ENCODE results near the gene NUP42. TPM values are rescaled to one million over a fixed set of nuclear protein-coding genes. Genes with fewer than 3 reads are reported as not detected.
A peak's percentile ranks its signal among the peaks of the same experiment; 100 is the strongest.

The NUP42 gene
- total and polyA plus RNA-seq, 8 donors, result 23.3 to 82.4 (median 62.7) TPM

- intact Hi-C loops (cut with DNase I), result no loop called here
- H3K36me3 ChIP-seq, result peaks cover 0 to 18% of the 10 kb centered on the region in 2 donors
- TF ChIP-seq CTCF (IDR thresholded peaks at IDR 0.05), result no peak
- H3K4me1 ChIP-seq, result peaks cover 0 to 28% of the 10 kb centered on the region in 2 donors
- peak; percentile 79 for ATAC-seq
- H3K27ac ChIP-seq, result peak overlapping the region; percentile 55 to 57
- peaks cover 0 to 22% of the 10 kb centered on the region in 2 donors for H3K27me3 ChIP-seq
- no peaks in the 10 kb centered on the region for H3K9me3 ChIP-seq
- peak in 3 of 4 donors; percentile 21 to 85 (median 27) for DNase-seq
- peak overlapping the region; percentile 24 for H3K4me3 ChIP-seq
Observed at GRCh38 chr7:23205909-23206767, 24.3 kb downstream of the NUP42 start.

- H3K27ac ChIP-seq, result peak overlapping the region in 1 of 2 donors; percentile 55
- H3K4me3 ChIP-seq, result no peak overlapping the region
- no peaks in the 10 kb centered on the region for H3K9me3 ChIP-seq
- peaks cover 0 to 9% of the 10 kb centered on the region in 2 donors for H3K36me3 ChIP-seq
- ATAC-seq, result no peak
- intact Hi-C loops (cut with DNase I), result no loop called here
- peaks cover 0 to 22% of the 10 kb centered on the region in 2 donors for H3K27me3 ChIP-seq
- DNase-seq, result no peak
- peaks cover 0 to 28% of the 10 kb centered on the region in 2 donors for H3K4me1 ChIP-seq
- TF ChIP-seq CTCF (IDR thresholded peaks at IDR 0.05), result no peak
Observed at GRCh38 chr7:23207021-23207420, 25.2 kb downstream of the NUP42 start.

GRCh38 chr7:23207884-23208283, 26.0 kb downstream of the NUP42 start:
- no peak for TF ChIP-seq CTCF (IDR thresholded peaks at IDR 0.05)
- Histone ChIP-seq H3K36me3 (peaks cover 0 to 5% of the 10 kb centered on the region in 2 donors), H3K4me3 (no peak overlapping the region), H3K9me3 (no peaks in the 10 kb centered on the region), H3K4me1 (peaks cover 0 to 28% of the 10 kb centered on the region in 2 donors), H3K27ac (peak overlapping the region in 1 of 2 donors; percentile 55), H3K27me3 (peaks cover 0 to 22% of the 10 kb centered on the region in 2 donors)
- intact Hi-C loops (cut with DNase I), result no loop called here
- DNase-seq (no peak), ATAC-seq (no peak)

- H3K27me3 ChIP-seq, result peaks cover 0 to 22% of the 10 kb centered on the region in 2 donors
- ATAC-seq (no peak), DNase-seq (no peak)
- H3K9me3 ChIP-seq, result no peaks in the 10 kb centered on the region
- H3K36me3 ChIP-seq, result peaks cover 0 to 2% of the 10 kb centered on the region in 2 donors
- no peak overlapping the region for H3K4me3 ChIP-seq
- no peak overlapping the region for H3K27ac ChIP-seq
- intact Hi-C loops (cut with DNase I), result no loop called here
- H3K4me1 ChIP-seq, result peaks cover 0 to 28% of the 10 kb centered on the region in 2 donors
- no peak for TF ChIP-seq CTCF (IDR thresholded peaks at IDR 0.05)
Observed at GRCh38 chr7:23208316-23208715, 26.5 kb downstream of the NUP42 start.

- intact Hi-C loops (cut with DNase I), result no loop called here
- TF ChIP-seq CTCF (IDR thresholded peaks at IDR 0.05), result no peak
- peaks cover 0 to 22% of the 10 kb centered on the region in 2 donors for H3K27me3 ChIP-seq
- DNase-seq, result no peak
- H3K4me3 ChIP-seq, result no peak overlapping the region
- H3K36me3 ChIP-seq, result no peaks in the 10 kb centered on the region
- no peaks in the 10 kb centered on the region for H3K9me3 ChIP-seq
- peaks cover 0 to 28% of the 10 kb centered on the region in 2 donors for H3K4me1 ChIP-seq
- peak; percentile 29 for ATAC-seq
- peak overlapping the region; percentile 58 to 59 for H3K27ac ChIP-seq
Observed at GRCh38 chr7:23210506-23210905, 28.7 kb downstream of the NUP42 start.

All from left lung (tissue), 10 donors.